ENCODE data around the gene QRSL1.

The QRSL1 gene

DNA sequence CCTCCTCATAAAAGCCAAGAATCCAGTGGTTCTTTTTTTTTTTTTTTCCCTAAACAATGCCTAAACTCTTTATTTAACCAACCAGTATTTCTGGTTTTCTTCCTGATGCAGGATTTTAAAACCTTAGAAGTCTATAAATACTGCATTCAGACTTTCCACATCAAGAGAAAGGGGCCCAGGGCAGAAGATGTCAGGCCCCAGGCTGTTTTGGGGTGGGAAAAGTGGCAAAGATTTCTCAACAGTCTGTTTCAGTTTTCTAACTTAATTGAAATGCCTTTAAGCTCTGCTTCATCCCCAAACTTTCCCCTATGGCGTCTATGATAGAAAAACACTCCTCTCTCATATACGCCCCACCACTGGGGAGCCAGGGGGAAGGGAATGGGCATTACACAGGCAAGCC, 33.1 kb downstream of the QRSL1 start:
- no peak for TF ChIP-seq SIN3A (IDR thresholded peaks at IDR 0.05; ENCODE audit: borderline replicate concordance, insufficient read depth, low read length)
- no peak for TF ChIP-seq POLR2AphosphoS5 (IDR thresholded peaks at IDR 0.05; ENCODE audit: low read depth, low read length)
- no peak for TF ChIP-seq TAF1 (IDR thresholded peaks at IDR 0.05; ENCODE audit: borderline replicate concordance, insufficient read depth, low read length)
- no peak for TF ChIP-seq FOXP2 (optimal IDR thresholded peaks at IDR 0.05; ENCODE audit: borderline replicate concordance, extremely low read depth, extremely low read length, insufficient read depth)
- TF ChIP-seq, protein P1, sequence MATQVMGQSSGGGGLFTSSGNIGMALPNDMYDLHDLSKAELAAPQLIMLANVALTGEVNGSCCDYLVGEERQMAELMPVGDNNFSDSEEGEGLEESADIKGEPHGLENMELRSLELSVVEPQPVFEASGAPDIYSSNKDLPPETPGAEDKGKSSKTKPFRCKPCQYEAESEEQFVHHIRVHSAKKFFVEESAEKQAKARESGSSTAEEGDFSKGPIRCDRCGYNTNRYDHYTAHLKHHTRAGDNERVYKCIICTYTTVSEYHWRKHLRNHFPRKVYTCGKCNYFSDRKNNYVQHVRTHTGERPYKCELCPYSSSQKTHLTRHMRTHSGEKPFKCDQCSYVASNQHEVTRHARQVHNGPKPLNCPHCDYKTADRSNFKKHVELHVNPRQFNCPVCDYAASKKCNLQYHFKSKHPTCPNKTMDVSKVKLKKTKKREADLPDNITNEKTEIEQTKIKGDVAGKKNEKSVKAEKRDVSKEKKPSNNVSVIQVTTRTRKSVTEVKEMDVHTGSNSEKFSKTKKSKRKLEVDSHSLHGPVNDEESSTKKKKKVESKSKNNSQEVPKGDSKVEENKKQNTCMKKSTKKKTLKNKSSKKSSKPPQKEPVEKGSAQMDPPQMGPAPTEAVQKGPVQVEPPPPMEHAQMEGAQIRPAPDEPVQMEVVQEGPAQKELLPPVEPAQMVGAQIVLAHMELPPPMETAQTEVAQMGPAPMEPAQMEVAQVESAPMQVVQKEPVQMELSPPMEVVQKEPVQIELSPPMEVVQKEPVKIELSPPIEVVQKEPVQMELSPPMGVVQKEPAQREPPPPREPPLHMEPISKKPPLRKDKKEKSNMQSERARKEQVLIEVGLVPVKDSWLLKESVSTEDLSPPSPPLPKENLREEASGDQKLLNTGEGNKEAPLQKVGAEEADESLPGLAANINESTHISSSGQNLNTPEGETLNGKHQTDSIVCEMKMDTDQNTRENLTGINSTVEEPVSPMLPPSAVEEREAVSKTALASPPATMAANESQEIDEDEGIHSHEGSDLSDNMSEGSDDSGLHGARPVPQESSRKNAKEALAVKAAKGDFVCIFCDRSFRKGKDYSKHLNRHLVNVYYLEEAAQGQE (IDR thresholded peaks at IDR 0.05; ENCODE audit: insufficient read depth in 1 of 2, low read depth in 2 of 2, low read length in 2 of 2) = no peak

DNA sequence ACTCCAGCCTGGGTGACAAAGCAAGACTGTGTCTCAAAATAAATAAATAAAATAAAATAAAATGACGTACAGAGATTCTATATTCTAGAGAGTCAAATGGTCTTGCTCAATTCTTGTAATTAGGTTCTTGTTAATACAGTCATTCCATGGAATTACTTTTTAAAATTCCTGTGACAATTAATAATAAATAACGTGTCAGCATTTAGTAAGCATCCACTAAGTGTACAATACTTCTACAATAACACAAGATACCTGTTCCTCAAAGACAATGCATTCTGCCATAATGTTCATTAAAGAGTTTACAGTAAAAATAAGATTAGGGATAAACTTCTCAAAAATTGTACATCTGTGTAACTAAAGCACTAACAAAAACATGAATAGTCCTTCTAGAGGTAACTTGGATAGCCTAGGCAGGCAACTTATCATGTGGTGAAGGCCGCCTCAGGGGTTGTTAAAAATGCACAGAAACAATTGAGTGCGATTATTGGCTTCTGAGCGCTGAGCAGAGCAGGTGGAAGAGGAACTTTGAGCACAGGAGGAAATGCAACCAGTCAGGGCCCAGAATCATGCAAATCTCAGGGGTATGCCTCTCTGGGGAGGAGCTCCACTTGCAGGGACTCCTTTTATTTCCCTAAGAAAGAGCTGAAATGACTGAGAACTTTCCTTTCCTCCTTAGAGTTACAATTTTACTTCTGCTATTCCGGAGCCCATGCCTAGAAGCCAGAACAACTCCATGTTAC, 37.1 kb downstream of the QRSL1 start:
- TF ChIP-seq, protein P1 (IDR thresholded peaks at IDR 0.05; ENCODE audit: insufficient read depth in 1 of 2, low read depth in 2 of 2, low read length in 2 of 2) = no peak
- TF ChIP-seq TAF1 (IDR thresholded peaks at IDR 0.05; ENCODE audit: borderline replicate concordance, insufficient read depth, low read length) = no peak
- no peak for TF ChIP-seq POLR2AphosphoS5 (IDR thresholded peaks at IDR 0.05; ENCODE audit: low read depth, low read length)
- no peak for TF ChIP-seq FOXP2 (optimal IDR thresholded peaks at IDR 0.05; ENCODE audit: borderline replicate concordance, extremely low read depth, extremely low read length, insufficient read depth)
- no peak for TF ChIP-seq SIN3A (IDR thresholded peaks at IDR 0.05; ENCODE audit: borderline replicate concordance, insufficient read depth, low read length)

DNA sequence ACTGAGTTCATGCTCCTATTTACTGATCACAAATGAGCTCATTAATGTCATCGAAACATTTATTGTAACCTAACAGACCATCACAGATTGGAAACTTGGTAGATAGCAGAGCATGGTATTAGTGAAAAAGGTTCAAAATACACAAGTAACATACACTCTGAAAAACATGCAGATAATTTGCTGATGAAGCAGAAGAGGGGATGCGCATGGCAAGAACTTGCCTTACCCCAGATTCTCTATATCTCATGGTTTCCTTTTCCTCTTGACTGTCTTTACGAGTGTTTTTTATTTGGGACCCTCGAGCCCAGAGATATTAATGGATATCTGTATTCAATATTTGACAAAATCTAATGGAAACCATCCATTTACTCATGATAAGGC, 37.6 kb downstream of the QRSL1 start:
- TF ChIP-seq SIN3A (IDR thresholded peaks at IDR 0.05; ENCODE audit: borderline replicate concordance, insufficient read depth, low read length) (no peak), POLR2AphosphoS5 (IDR thresholded peaks at IDR 0.05; ENCODE audit: low read depth, low read length) (no peak), FOXP2 (optimal IDR thresholded peaks at IDR 0.05; ENCODE audit: borderline replicate concordance, extremely low read depth, extremely low read length, insufficient read depth) (no peak)
- TF ChIP-seq, protein P1 (IDR thresholded peaks at IDR 0.05; ENCODE audit: insufficient read depth in 1 of 2, low read depth in 2 of 2, low read length in 2 of 2) = no peak

DNA sequence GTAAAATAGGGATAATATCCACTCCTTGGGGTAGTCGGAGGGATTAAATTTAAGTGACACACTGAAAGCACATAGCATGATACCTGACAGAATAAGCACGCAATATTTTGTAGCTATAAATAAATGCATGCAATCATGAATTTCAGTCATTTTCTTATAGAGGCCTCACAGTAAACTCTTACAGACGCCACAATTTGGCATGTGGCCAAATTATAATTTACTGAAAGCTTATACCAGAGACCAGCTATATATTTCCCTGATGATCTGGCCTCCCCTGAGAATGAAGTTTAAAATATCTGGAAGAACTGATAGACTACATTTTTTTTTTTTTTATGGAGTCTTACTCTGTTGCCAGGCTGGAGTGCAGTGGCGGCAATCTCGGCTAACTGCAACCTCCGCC, 40.9 kb downstream of the QRSL1 start:
- TF ChIP-seq FOXP2 (optimal IDR thresholded peaks at IDR 0.05; ENCODE audit: borderline replicate concordance, extremely low read depth, extremely low read length, insufficient read depth) (no peak), POLR2AphosphoS5 (IDR thresholded peaks at IDR 0.05; ENCODE audit: low read depth, low read length) (no peak), SIN3A (IDR thresholded peaks at IDR 0.05; ENCODE audit: borderline replicate concordance, insufficient read depth, low read length) (no peak), TAF1 (IDR thresholded peaks at IDR 0.05; ENCODE audit: borderline replicate concordance, insufficient read depth, low read length) (no peak)
- TF ChIP-seq, protein P1 (IDR thresholded peaks at IDR 0.05; ENCODE audit: insufficient read depth in 1 of 2, low read depth in 2 of 2, low read length in 2 of 2) = no peak
